CD14-positive monocyte (primary cell): ENCODE measurements around the gene KLC3. TPM values are rescaled to one million over a fixed set of nuclear protein-coding genes. Genes with fewer than 3 reads are reported as not detected.

Experiments
- DNase-seq, 3 donors: peaks; one replicate each; pipeline ENCODE4 v3.0.0-alpha.2; 2011 to 2022
- H2AFZ ChIP-seq: 2 replicates; pipeline ENCODE4 v1.6.0; 2012; ENCODE audit warnings: mild to moderate bottlenecking, low read depth, low read length, inconsistent platforms; ENCODE audit not compliant: insufficient read depth, poor library complexity, severe bottlenecking
- H3K27ac ChIP-seq, 2 donors: 1 replicate in 1 of 2; 2 replicates in 1 of 2; pipeline ENCODE4 v1.5.1; 2012 to 2013; ENCODE audit warnings: low read length in 2 of 2, control low read depth in 1 of 2, inconsistent platforms in 1 of 2, low read depth in 1 of 2, mild to moderate bottlenecking in 1 of 2
- H3K27me3 ChIP-seq, 2 donors: one replicate each; pipeline versions ENCODE4 v1.6.0 to v1.6.1; 2011 to 2013; ENCODE audit warnings: low read length in 2 of 2; ENCODE audit not compliant: control insufficient read depth in 2 of 2, insufficient read depth in 2 of 2
- H3K36me3 ChIP-seq, 2 donors: replicated peaks in 1 of 2; 1 replicate in 1 of 2; 2 replicates in 1 of 2; pipeline versions ENCODE4 v1.5.1 to v1.6.1; 2012 to 2013; ENCODE audit warnings: low read length in 2 of 2, control low read depth in 1 of 2, inconsistent platforms in 1 of 2, mild to moderate bottlenecking in 1 of 2; ENCODE audit not compliant: insufficient read depth in 2 of 2, control insufficient read depth in 1 of 2
- H3K4me1 ChIP-seq, 2 donors: 1 replicate in 1 of 2; 2 replicates in 1 of 2; pipeline versions ENCODE4 v1.5.1 to v1.6.1; 2012 to 2013; ENCODE audit warnings: low read length in 2 of 2, control low read depth in 1 of 2, inconsistent platforms in 1 of 2, mild to moderate bottlenecking in 1 of 2, moderate library complexity in 1 of 2; ENCODE audit not compliant: insufficient read depth in 2 of 2, control insufficient read depth in 1 of 2
- H3K4me2 ChIP-seq: replicated peaks from 2 replicates; pipeline ENCODE3; 2012; ENCODE audit warnings: low read length, moderate library complexity, mild to moderate bottlenecking; ENCODE audit not compliant: poor library complexity, severe bottlenecking; ENCODE audit errors: extremely low read depth
- H3K4me3 ChIP-seq, 3 experiments: fragments of 200-600 bp in 1 of 3; sonication (generic) in 1 of 3; replicated peaks in 1 of 3; 1 replicate in 2 of 3; 2 replicates in 1 of 3; pipeline ENCODE4 v1.5.1; 2011 to 2013; ENCODE audit warnings: low read length in 3 of 3, mild to moderate bottlenecking in 3 of 3, control low read depth in 2 of 3, low read depth in 2 of 3, inconsistent platforms in 1 of 3, moderate library complexity in 1 of 3
- H3K79me2 ChIP-seq: 2 replicates; pipeline ENCODE4 v1.6.0; 2012; ENCODE audit warnings: mild to moderate bottlenecking, control low read depth, inconsistent platforms, low read length, moderate library complexity; ENCODE audit not compliant: insufficient read depth
- H3K9ac ChIP-seq: 2 replicates; pipeline ENCODE4 v1.6.0; 2017; ENCODE audit warnings: low read length, mild to moderate bottlenecking; ENCODE audit not compliant: insufficient read depth, poor library complexity, severe bottlenecking
- H3K9me3 ChIP-seq, 2 donors: replicated peaks in 1 of 2; 1 replicate in 1 of 2; 2 replicates in 1 of 2; pipeline versions ENCODE4 v1.5.1 to v1.6.1; 2012 to 2013; ENCODE audit warnings: low read length in 2 of 2, control low read depth in 1 of 2; ENCODE audit not compliant: control insufficient read depth in 1 of 2, insufficient read depth in 1 of 2
- H4K20me1 ChIP-seq: 2 replicates; pipeline ENCODE4 v1.6.0; 2012; ENCODE audit warnings: mild to moderate bottlenecking, low read length, control low read depth, moderate library complexity; ENCODE audit not compliant: insufficient read depth
- H3K27ac Mint-ChIP-seq, 7 donors: one replicate each; pipeline ENCODE4 v1.8.0; 2020; ENCODE audit warnings: mild to moderate bottlenecking in 7 of 7, mixed read lengths in 7 of 7, moderate library complexity in 6 of 7, inconsistent platforms in 2 of 7
- H3K27me3 Mint-ChIP-seq, 3 donors: one replicate each; pipeline ENCODE4 v1.8.0; 2021 to 2022; ENCODE audit warnings: low read depth in 3 of 3, mild to moderate bottlenecking in 3 of 3, mixed read lengths in 3 of 3, moderate library complexity in 3 of 3, inconsistent platforms in 1 of 3
- H3K36me3 Mint-ChIP-seq, 2 donors: one replicate each; pipeline ENCODE4 v1.8.0; 2020; ENCODE audit warnings: mixed read lengths in 2 of 2, inconsistent platforms in 1 of 2, mild to moderate bottlenecking in 1 of 2
- H3K4me1 Mint-ChIP-seq: one replicate; pipeline ENCODE4 v1.8.0; 2020; ENCODE audit warnings: mild to moderate bottlenecking, mixed read lengths
- H3K4me3 Mint-ChIP-seq, 2 donors: one replicate each; pipeline ENCODE4 v1.8.0; 2020; ENCODE audit warnings: mild to moderate bottlenecking in 2 of 2, mixed read lengths in 2 of 2, moderate library complexity in 1 of 2
- H3K9me3 Mint-ChIP-seq, 7 donors: one replicate each; pipeline ENCODE4 v1.8.0; 2020 to 2022; ENCODE audit warnings: mixed read lengths in 7 of 7, mild to moderate bottlenecking in 6 of 7, moderate library complexity in 6 of 7, inconsistent platforms in 2 of 7
- WGBS: methylation state at CpG from one replicate; pipeline ENCODE4 v1.1.5; 2013; ENCODE audit warnings: missing lambda C conversion rate; ENCODE audit not compliant: insufficient coverage; 5-methylcytosine and 5-hydroxymethylcytosine counted together
- intact Hi-C, 2 donors: fragments of 100-400 bp; cut with micrococcal nuclease; formaldehyde crosslinking; loops; one replicate each; pipeline versions ENCODE4 v1.15.0 to v1.15.1; 2023
- polyA plus RNA-seq, 3 donors: library from polyadenylated mRNA; depleted of rRNA in 1 of 3; unstranded in 2 of 3; stranded (reverse) in 1 of 3; fragments of 300-500 nt in 2 of 3; fragments of >200 nt in 1 of 3; fragmentation: Illumina TruSeq in 2 of 3; gene quantifications; 1 replicate in 2 of 3; 2 replicates in 1 of 3; pipeline ENCODE4 v1.2.3, GENCODE V29; 2012 to 2021
- TF ChIP-seq, protein P1 (sequence below): fragments of 200-600 bp; IDR thresholded peaks from one replicate; pipeline ENCODE4 v1.8.0; 2022; ENCODE audit warnings: antibody characterized with exemption, mild to moderate bottlenecking

The KLC3 gene
- polyA plus RNA-seq, 3 donors, result not detected

DNA sequence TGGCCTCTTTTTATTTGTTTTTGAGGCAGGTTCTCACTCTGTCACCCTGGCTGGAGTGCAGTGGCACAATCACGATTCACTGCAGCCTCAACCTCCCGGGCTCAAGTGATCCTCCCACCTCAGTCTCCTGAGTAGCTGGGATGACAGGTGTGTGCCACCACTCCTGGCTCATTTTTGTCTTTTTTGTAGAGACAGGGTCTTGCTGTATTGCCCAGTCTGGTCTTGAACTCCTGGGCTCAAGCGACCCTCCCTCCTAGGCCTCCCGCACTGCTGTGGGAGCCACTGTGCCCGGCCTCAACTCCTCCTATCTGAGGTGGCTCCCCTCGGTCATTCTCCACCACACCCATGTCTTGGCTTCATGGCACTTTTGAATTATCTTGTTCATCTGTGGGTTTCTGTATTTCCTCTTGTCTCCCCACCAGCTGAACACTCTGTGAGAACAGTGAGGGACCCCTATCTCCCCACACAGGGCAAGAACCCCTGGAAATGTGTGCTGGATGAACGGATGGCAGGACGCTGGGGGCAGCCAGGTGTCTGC lies 25.8 kb upstream of the KLC3 start:
- Histone ChIP-seq H3K79me2 (no peaks in the 10 kb centered on the region), H3K27me3 (peaks cover 0 to 6% of the 10 kb centered on the region in 2 donors), H3K27ac (no peak overlapping the region), H3K4me2 (no peak overlapping the region), H3K9ac (no peak overlapping the region), H3K36me3 (no peaks in the 10 kb centered on the region), H4K20me1 (no peaks in the 10 kb centered on the region), H2AFZ (no peak overlapping the region), H3K9me3 (no peaks in the 10 kb centered on the region), H3K4me3 (no peak overlapping the region), H3K4me1 (peaks cover 3 to 9% of the 10 kb centered on the region in 2 donors)
- DNase-seq, result no peak
- H3K27ac Mint-ChIP-seq, result no peak overlapping the region
- WGBS, result 94% methylated on average over 3 of the region's 8 CpGs
- intact Hi-C loops, result no loop called here
- H3K36me3 Mint-ChIP-seq, result no peaks in the 10 kb centered on the region
- TF ChIP-seq, protein P1, sequence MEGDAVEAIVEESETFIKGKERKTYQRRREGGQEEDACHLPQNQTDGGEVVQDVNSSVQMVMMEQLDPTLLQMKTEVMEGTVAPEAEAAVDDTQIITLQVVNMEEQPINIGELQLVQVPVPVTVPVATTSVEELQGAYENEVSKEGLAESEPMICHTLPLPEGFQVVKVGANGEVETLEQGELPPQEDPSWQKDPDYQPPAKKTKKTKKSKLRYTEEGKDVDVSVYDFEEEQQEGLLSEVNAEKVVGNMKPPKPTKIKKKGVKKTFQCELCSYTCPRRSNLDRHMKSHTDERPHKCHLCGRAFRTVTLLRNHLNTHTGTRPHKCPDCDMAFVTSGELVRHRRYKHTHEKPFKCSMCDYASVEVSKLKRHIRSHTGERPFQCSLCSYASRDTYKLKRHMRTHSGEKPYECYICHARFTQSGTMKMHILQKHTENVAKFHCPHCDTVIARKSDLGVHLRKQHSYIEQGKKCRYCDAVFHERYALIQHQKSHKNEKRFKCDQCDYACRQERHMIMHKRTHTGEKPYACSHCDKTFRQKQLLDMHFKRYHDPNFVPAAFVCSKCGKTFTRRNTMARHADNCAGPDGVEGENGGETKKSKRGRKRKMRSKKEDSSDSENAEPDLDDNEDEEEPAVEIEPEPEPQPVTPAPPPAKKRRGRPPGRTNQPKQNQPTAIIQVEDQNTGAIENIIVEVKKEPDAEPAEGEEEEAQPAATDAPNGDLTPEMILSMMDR, result no peak
- peaks cover 0 to 2% (median 0%) of the 10 kb centered on the region in 7 donors for H3K9me3 Mint-ChIP-seq
- peaks cover 15 to 42% (median 24%) of the 10 kb centered on the region in 3 donors for H3K27me3 Mint-ChIP-seq
- peaks cover 11% of the 10 kb centered on the region for H3K4me1 Mint-ChIP-seq
- H3K4me3 Mint-ChIP-seq, result no peak overlapping the region

GRCh38 chr19:45315304-45315703 lies 25.2 kb upstream of the KLC3 start:
- H3K27me3 ChIP-seq, result peaks cover 0 to 6% of the 10 kb centered on the region in 2 donors
- Mint-ChIP-seq H3K4me3 (no peak overlapping the region), H3K4me1 (peaks cover 11% of the 10 kb centered on the region), H3K27me3 (peaks cover 15 to 43% (median 24%) of the 10 kb centered on the region in 3 donors), H3K27ac (no peak overlapping the region), H3K9me3 (peaks cover 0 to 2% (median 0%) of the 10 kb centered on the region in 7 donors), H3K36me3 (no peaks in the 10 kb centered on the region)
- no peaks in the 10 kb centered on the region for H4K20me1 ChIP-seq
- no peak overlapping the region for H3K27ac ChIP-seq
- DNase-seq, result no peak
- intact Hi-C loops, result no loop called here
- H3K9me3 ChIP-seq, result no peaks in the 10 kb centered on the region
- TF ChIP-seq, protein P1, result no peak
- H3K36me3 ChIP-seq, result no peaks in the 10 kb centered on the region
- H3K9ac ChIP-seq, result no peak overlapping the region
- peaks cover 3 to 9% of the 10 kb centered on the region in 2 donors for H3K4me1 ChIP-seq
- H3K4me3 ChIP-seq, result no peak overlapping the region
- no peak overlapping the region for H3K4me2 ChIP-seq
- WGBS, result 64% methylated on average over 21 of the region's 21 CpGs
- H2AFZ ChIP-seq, result no peak overlapping the region
- no peaks in the 10 kb centered on the region for H3K79me2 ChIP-seq
